Keratinocyte (primary cell): ENCODE measurements around the gene NDN. TPM values are rescaled to one million over a fixed set of nuclear protein-coding genes. Genes with fewer than 3 reads are reported as not detected.

Experiments used
- DNase-seq: peaks from one replicate; pipeline ENCODE4 v3.0.0-alpha.2; 2011; ENCODE audit warnings: low read depth, missing footprints, low spot score
- FAIRE-seq: peaks from 2 replicates; lab custom pipeline; 2011; peaks lifted over from hg19 to GRCh38; lab: Jason Lieb, UNC
- H2AFZ ChIP-seq: 2 replicates; pipeline ENCODE4 v1.6.0; 2012; ENCODE audit warnings: low read length, control low read depth, inconsistent platforms; ENCODE audit not compliant: control insufficient read depth
- H3K27ac ChIP-seq: 2 replicates; pipeline ENCODE4 v1.5.1; 2011; ENCODE audit warnings: low read length; ENCODE audit not compliant: control insufficient read depth, insufficient read depth
- H3K27me3 ChIP-seq: 3 replicates; pipeline ENCODE4 v1.6.0; 2011; ENCODE audit warnings: low read length; ENCODE audit not compliant: control insufficient read depth, insufficient read depth; ENCODE audit errors: extremely low read depth
- H3K36me3 ChIP-seq, 2 experiments: 2 replicates in 1 of 2; 3 replicates in 1 of 2; pipeline ENCODE4 v1.5.1; 2011; ENCODE audit warnings: low read length in 2 of 2, mild to moderate bottlenecking in 1 of 2; ENCODE audit not compliant: control insufficient read depth in 2 of 2, insufficient read depth in 2 of 2; ENCODE audit errors: extremely low read depth in 1 of 2
- H3K4me1 ChIP-seq: 3 replicates; pipeline ENCODE4 v1.5.1; 2011; ENCODE audit warnings: low read length; ENCODE audit not compliant: control insufficient read depth, insufficient read depth; ENCODE audit errors: extremely low read depth
- H3K4me2 ChIP-seq: 3 replicates; pipeline ENCODE4 v1.6.0; 2011; ENCODE audit warnings: low read depth, low read length; ENCODE audit not compliant: control insufficient read depth, insufficient read depth; ENCODE audit errors: extremely low read depth
- H3K4me3 ChIP-seq, 3 experiments: fragments of 200-600 bp in 1 of 3; sonication (generic) in 1 of 3; 2 replicates in 2 of 3; 3 replicates in 1 of 3; pipeline ENCODE4 v1.5.1; 2011 to 2016; ENCODE audit warnings: low read length in 3 of 3, mild to moderate bottlenecking in 3 of 3, control low read depth in 2 of 3, inconsistent platforms in 1 of 3, low read depth in 1 of 3, mixed read lengths in 1 of 3, mixed run types in 1 of 3, moderate library complexity in 1 of 3; ENCODE audit not compliant: control insufficient read depth in 2 of 3, insufficient read depth in 2 of 3; ENCODE audit errors: extremely low read depth in 1 of 3
- H3K79me2 ChIP-seq: 2 replicates; pipeline ENCODE4 v1.6.0; 2012; ENCODE audit warnings: low read length; ENCODE audit not compliant: control insufficient read depth, insufficient read depth
- H3K9ac ChIP-seq: 3 replicates; pipeline ENCODE4 v1.6.0; 2011; ENCODE audit warnings: low read length; ENCODE audit not compliant: control insufficient read depth, insufficient read depth; ENCODE audit errors: extremely low read depth
- H3K9me1 ChIP-seq: 3 replicates; pipeline ENCODE4 v1.6.0; 2011; ENCODE audit warnings: low read length; ENCODE audit not compliant: control insufficient read depth, insufficient read depth; ENCODE audit errors: extremely low read depth
- H3K9me3 ChIP-seq: 2 replicates; pipeline ENCODE4 v1.5.1; 2012; ENCODE audit warnings: low read depth, low read length; ENCODE audit not compliant: control insufficient read depth
- H4K20me1 ChIP-seq: 3 replicates; pipeline ENCODE4 v1.6.0; 2011; ENCODE audit warnings: low read length; ENCODE audit not compliant: control insufficient read depth, insufficient read depth; ENCODE audit errors: extremely low read depth
- EZH2 ChIP-seq: IDR thresholded peaks from one replicate; pipeline ENCODE4 v1.6.1; 2012; ENCODE audit warnings: inconsistent platforms, mild to moderate bottlenecking, low read length, moderate library complexity
- dilution Hi-C: fragments of 300-500 bp; cut with MboI; formaldehyde crosslinking; loops from one replicate; pipeline ENCODE4 v1.7.0; 2020; ENCODE audit warnings: low sequenced_read_pairs; ENCODE audit not compliant: extremely low pct_ligation_motif_present
- polyA plus RNA-seq, 5 experiments: library from polyadenylated mRNA; depleted of rRNA in 3 of 5; stranded (reverse) in 3 of 5; stranded (forward) in 1 of 5; unstranded in 1 of 5; fragments of >200 nt; gene quantifications; 1 replicate in 1 of 5; 2 replicates in 3 of 5; 3 replicates in 1 of 5; pipeline versions ENCODE4 v1.2.1 to v1.2.3, GENCODE V29; 2011 to 2012; ENCODE audit warnings: missing spikeins in 2 of 5, low read depth in 1 of 5, low replicate concordance in 1 of 5
- TF ChIP-seq, protein P1 (sequence below), 3 experiments: IDR thresholded peaks in 1 of 3; conservative IDR thresholded peaks in 1 of 3; optimal IDR thresholded peaks in 1 of 3; 2 replicates in 2 of 3; 3 replicates in 1 of 3; pipeline versions ENCODE3 to v1.5.1; 2011; ENCODE audit warnings: low read length in 3 of 3, mild to moderate bottlenecking in 3 of 3, moderate library complexity in 2 of 3, control low read depth in 1 of 3, inconsistent platforms in 1 of 3; ENCODE audit not compliant: insufficient read depth in 2 of 3; ENCODE audit errors: extremely low read depth in 1 of 3

The NDN gene
- polyA plus RNA-seq, 1 donor (not counting 4 experiments of a cell fraction or from before 2014, with no cell fraction given) = 0.76 TPM

DNA sequence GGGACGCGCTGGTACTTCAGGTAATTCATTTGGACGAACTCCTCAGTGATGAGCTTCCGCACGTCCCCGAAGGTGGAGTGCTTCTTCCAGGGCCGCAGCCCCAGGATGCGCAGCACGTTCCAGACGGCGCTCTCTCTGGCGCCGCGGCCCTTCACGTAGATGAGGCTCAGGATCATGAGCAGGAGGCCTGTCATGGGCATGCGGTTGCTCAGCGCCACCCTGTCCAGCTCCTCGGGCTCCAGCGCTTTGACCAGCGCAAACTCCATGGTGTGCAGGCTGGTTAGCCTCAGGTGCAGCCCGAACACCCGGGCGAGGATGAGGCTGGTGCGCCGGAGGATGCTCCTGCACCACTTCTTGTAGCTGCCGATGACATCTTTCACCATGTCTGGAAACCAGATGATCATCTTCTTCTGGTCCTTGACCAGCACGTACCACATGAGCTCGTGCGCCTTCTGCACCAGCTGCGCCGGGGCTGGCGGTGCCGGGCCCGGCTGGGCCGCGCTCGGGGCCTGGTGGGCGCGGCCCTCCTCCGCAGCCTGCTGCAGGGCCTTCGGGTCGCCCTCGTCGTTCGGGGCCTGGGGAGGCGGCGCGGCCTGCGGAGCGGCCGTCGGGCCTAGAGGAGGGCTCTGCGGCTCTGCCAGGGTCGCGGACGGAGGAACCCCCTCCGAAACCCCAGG, 501 bp downstream of the NDN start:
- FAIRE-seq (no peak), DNase-seq (no peak)
- Histone ChIP-seq H3K9me3 (peaks cover 2% of the 10 kb centered on the region), H3K4me2 (no peak overlapping the region), H2AFZ (no peak overlapping the region), H3K9me1 (no peaks in the 10 kb centered on the region), H3K4me1 (no peaks in the 10 kb centered on the region), H3K27ac (no peak overlapping the region), H3K27me3 (no peaks in the 10 kb centered on the region), H3K36me3 (no peaks in the 10 kb centered on the region), H3K79me2 (no peaks in the 10 kb centered on the region), H3K4me3 (no peak overlapping the region), H3K9ac (no peak overlapping the region), H4K20me1 (no peaks in the 10 kb centered on the region)
- TF ChIP-seq, protein P1, sequence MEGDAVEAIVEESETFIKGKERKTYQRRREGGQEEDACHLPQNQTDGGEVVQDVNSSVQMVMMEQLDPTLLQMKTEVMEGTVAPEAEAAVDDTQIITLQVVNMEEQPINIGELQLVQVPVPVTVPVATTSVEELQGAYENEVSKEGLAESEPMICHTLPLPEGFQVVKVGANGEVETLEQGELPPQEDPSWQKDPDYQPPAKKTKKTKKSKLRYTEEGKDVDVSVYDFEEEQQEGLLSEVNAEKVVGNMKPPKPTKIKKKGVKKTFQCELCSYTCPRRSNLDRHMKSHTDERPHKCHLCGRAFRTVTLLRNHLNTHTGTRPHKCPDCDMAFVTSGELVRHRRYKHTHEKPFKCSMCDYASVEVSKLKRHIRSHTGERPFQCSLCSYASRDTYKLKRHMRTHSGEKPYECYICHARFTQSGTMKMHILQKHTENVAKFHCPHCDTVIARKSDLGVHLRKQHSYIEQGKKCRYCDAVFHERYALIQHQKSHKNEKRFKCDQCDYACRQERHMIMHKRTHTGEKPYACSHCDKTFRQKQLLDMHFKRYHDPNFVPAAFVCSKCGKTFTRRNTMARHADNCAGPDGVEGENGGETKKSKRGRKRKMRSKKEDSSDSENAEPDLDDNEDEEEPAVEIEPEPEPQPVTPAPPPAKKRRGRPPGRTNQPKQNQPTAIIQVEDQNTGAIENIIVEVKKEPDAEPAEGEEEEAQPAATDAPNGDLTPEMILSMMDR (optimal IDR thresholded peaks at IDR 0.05 in 1 of 3, IDR thresholded peaks at IDR 0.05 in 1 of 3, conservative IDR thresholded peaks at IDR 0.05 in 1 of 3; ENCODE audit: extremely low read depth in 1 of 3, insufficient read depth in 2 of 3, low read length in 3 of 3) = no peak
- no peak for TF ChIP-seq EZH2
- dilution Hi-C loops = no loop called here

DNA sequence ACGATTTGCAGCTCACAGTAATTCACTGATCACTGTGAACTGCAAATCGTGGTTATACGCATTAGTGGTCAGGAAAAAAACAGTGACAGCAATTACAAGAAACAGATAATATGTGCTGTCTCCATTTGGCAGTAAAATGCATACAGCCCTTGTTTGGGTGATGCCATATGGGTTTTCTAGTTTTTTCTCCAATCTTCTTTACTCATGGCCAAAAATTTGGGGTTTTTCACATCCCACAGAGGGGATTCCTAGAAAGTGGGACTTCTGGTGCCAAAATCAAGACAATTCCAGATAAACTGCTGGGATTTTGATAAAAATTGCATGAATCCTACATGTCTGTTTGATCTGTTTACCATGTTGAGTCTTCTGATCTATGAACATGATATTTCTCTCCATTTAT, 15.6 kb downstream of the NDN start:
- Histone ChIP-seq H3K9me1 (no peaks in the 10 kb centered on the region), H4K20me1 (no peaks in the 10 kb centered on the region), H3K9me3 (peaks cover 2% of the 10 kb centered on the region), H3K79me2 (no peaks in the 10 kb centered on the region), H3K36me3 (no peaks in the 10 kb centered on the region), H3K27ac (no peak overlapping the region), H3K4me3 (no peak overlapping the region), H3K9ac (no peak overlapping the region), H3K4me2 (no peak overlapping the region), H3K27me3 (no peaks in the 10 kb centered on the region), H3K4me1 (no peaks in the 10 kb centered on the region), H2AFZ (no peak overlapping the region)
- no peak for DNase-seq
- TF ChIP-seq EZH2 = no peak
- TF ChIP-seq, protein P1 (optimal IDR thresholded peaks at IDR 0.05 in 1 of 3, IDR thresholded peaks at IDR 0.05 in 1 of 3, conservative IDR thresholded peaks at IDR 0.05 in 1 of 3; ENCODE audit: extremely low read depth in 1 of 3, insufficient read depth in 2 of 3, low read length in 3 of 3) = no peak
- no peak for FAIRE-seq
- dilution Hi-C loops = no loop called here
